IMR-90 (cell line): Measurements from ENCODE around the gene NBEA. TPM values are rescaled to one million over a fixed set of nuclear protein-coding genes. Genes with fewer than 3 reads are reported as not detected.

Experiments used
- ATAC-seq: fragments of 200-7000 bp; cut with Tn5 transposase; 2 replicates; pipeline ENCODE4 v1.9.1; 2020; ENCODE audit warnings: low read depth, mild to moderate bottlenecking, moderate library complexity
- BruUV-seq: library from RNA; stranded (reverse); fragments of 400-500 nt; replicated peaks from 2 replicates; lab custom pipeline; 2021; lab: Mats Ljungman, UMichigan
- CTCF ChIA-PET: fragments of 300-600 bp; formaldehyde crosslinking; extraction: SDS; loops from one replicate; lab custom pipeline; 2021; ENCODE audit warnings: antibody characterized with exemption; lab: Yijun Ruan, JAX
- POLR2A ChIA-PET: fragments of 300-600 bp; sonication (Branson Sonifier 250); formaldehyde crosslinking; loops from one replicate; lab custom pipeline; 2022; ENCODE audit warnings: antibody characterized with exemption; ENCODE audit not compliant: unreplicated experiment; lab: Charles Lee
- DNase-seq: peaks from one replicate; pipeline ENCODE4 v3.0.0; 2013
- H2AFZ ChIP-seq: replicated peaks from 2 replicates; pipeline ENCODE3; 2013; ENCODE audit warnings: low read length, mild to moderate bottlenecking; ENCODE audit not compliant: poor library complexity
- H2AK5ac ChIP-seq: 2 replicates; pipeline ENCODE4 v1.6.1; 2013; ENCODE audit warnings: low read depth, low read length, inconsistent platforms
- H2AK9ac ChIP-seq: replicated peaks from 2 replicates; pipeline ENCODE3; 2013; ENCODE audit warnings: mild to moderate bottlenecking, low read depth, low read length, moderate library complexity; ENCODE audit not compliant: poor library complexity
- H2BK120ac ChIP-seq: 2 replicates; pipeline ENCODE4 v1.6.1; 2013; ENCODE audit warnings: low read depth, low read length, inconsistent platforms
- H2BK15ac ChIP-seq: 3 replicates; pipeline ENCODE4 v1.6.1; 2013; ENCODE audit warnings: low read depth, low read length, inconsistent platforms
- H2BK20ac ChIP-seq: 2 replicates; pipeline ENCODE4 v1.6.1; 2013; ENCODE audit warnings: low read depth, mild to moderate bottlenecking, inconsistent platforms, low read length, moderate library complexity
- H2BK5ac ChIP-seq: 2 replicates; pipeline ENCODE4 v1.6.1; 2013; ENCODE audit warnings: mild to moderate bottlenecking, low read depth, low read length, inconsistent platforms; ENCODE audit not compliant: poor library complexity, severe bottlenecking
- H3K14ac ChIP-seq: replicated peaks from 2 replicates; pipeline ENCODE4 v1.6.1; 2013; ENCODE audit warnings: low read depth, low read length, inconsistent platforms
- H3K18ac ChIP-seq: 2 replicates; pipeline ENCODE4 v1.6.1; 2013; ENCODE audit warnings: low read depth, low read length, control low read depth
- H3K23ac ChIP-seq: 2 replicates; pipeline ENCODE4 v1.6.1; 2013; ENCODE audit warnings: low read depth, low read length, inconsistent platforms
- H3K27ac ChIP-seq: 2 replicates; pipeline ENCODE4 v1.5.1; 2013; ENCODE audit warnings: mild to moderate bottlenecking, control low read depth, low read length; ENCODE audit not compliant: insufficient read depth
- H3K27me3 ChIP-seq: 2 replicates; pipeline ENCODE4 v1.6.1; 2013; ENCODE audit warnings: low read length; ENCODE audit not compliant: control insufficient read depth, insufficient read depth
- H3K36me3 ChIP-seq: 2 replicates; pipeline ENCODE4 v1.6.1; 2013; ENCODE audit warnings: low read length, mixed read lengths; ENCODE audit not compliant: control insufficient read depth, insufficient read depth
- H3K4ac ChIP-seq: 2 replicates; pipeline ENCODE4 v1.6.1; 2013; ENCODE audit warnings: low read depth, low read length, inconsistent platforms
- H3K4me1 ChIP-seq: 2 replicates; pipeline ENCODE4 v1.6.1; 2013; ENCODE audit warnings: low read length, mixed read lengths; ENCODE audit not compliant: control insufficient read depth, insufficient read depth
- H3K4me2 ChIP-seq: 2 replicates; pipeline ENCODE4 v1.6.1; 2013; ENCODE audit warnings: low read depth, mild to moderate bottlenecking, control low read depth, low read length, moderate library complexity
- H3K4me3 ChIP-seq: 2 replicates; pipeline ENCODE4 v1.5.1; 2013; ENCODE audit warnings: low read depth, mild to moderate bottlenecking, control low read depth, low read length, moderate library complexity; ENCODE audit not compliant: insufficient read depth
- H3K56ac ChIP-seq: 2 replicates; pipeline ENCODE4 v1.6.1; 2013; ENCODE audit warnings: low read length, inconsistent platforms; ENCODE audit not compliant: insufficient read depth; ENCODE audit errors: extremely low read depth
- H3K79me1 ChIP-seq, 2 experiments: 2 replicates each; pipeline ENCODE4 v1.6.1; 2013; ENCODE audit warnings: low read length in 2 of 2, inconsistent platforms in 1 of 2, low read depth in 1 of 2
- H3K9ac ChIP-seq: 2 replicates; pipeline ENCODE4 v1.6.1; 2013; ENCODE audit warnings: low read depth, low read length, control low read depth
- H3K9me1 ChIP-seq: 2 replicates; pipeline ENCODE4 v1.6.1; 2013; ENCODE audit warnings: low read length, inconsistent platforms; ENCODE audit not compliant: insufficient read depth
- H3K9me3 ChIP-seq: 2 replicates; pipeline ENCODE4 v1.6.1; 2013; ENCODE audit warnings: low read length; ENCODE audit not compliant: control insufficient read depth, insufficient read depth
- H4K20me1 ChIP-seq: 2 replicates; pipeline ENCODE4 v1.6.1; 2013; ENCODE audit warnings: low read length, inconsistent platforms; ENCODE audit not compliant: insufficient read depth
- H4K5ac ChIP-seq: 2 replicates; pipeline ENCODE4 v1.6.1; 2013; ENCODE audit warnings: mild to moderate bottlenecking, low read depth, low read length, control low read depth
- H4K8ac ChIP-seq, 2 experiments: 2 replicates each; pipeline ENCODE4 v1.6.1; 2013; ENCODE audit warnings: low read depth in 2 of 2, low read length in 2 of 2, control low read depth in 1 of 2, inconsistent platforms in 1 of 2
- H4K91ac ChIP-seq: 2 replicates; pipeline ENCODE4 v1.6.1; 2013; ENCODE audit warnings: low read depth, low read length, inconsistent platforms; ENCODE audit not compliant: insufficient read depth
- CHD1 ChIP-seq: IDR thresholded peaks from 2 replicates; pipeline ENCODE4 v1.6.1; 2012; ENCODE audit warnings: low read depth, low read length, improper control_type of control experiment
- ELK1 ChIP-seq: fragments of 150-350 bp; IDR thresholded peaks from 2 replicates; pipeline ENCODE4 v1.6.1; 2016; ENCODE audit warnings: low read depth, mild to moderate bottlenecking, low read length, moderate library complexity, borderline replicate concordance
- MAFK ChIP-seq: IDR thresholded peaks from 2 replicates; pipeline ENCODE4 v1.6.1; 2012; ENCODE audit warnings: low read depth, low read length, improper control_type of control experiment
- NFE2L2 ChIP-seq: fragments of 150-350 bp; IDR thresholded peaks from 2 replicates; pipeline ENCODE4 v1.6.1; 2016; ENCODE audit warnings: low read depth, mild to moderate bottlenecking, low read length
- POLR2A ChIP-seq: IDR thresholded peaks from 2 replicates; pipeline ENCODE4 v1.6.1; 2012; ENCODE audit warnings: mild to moderate bottlenecking, low read depth, low read length
- RAD21 ChIP-seq: IDR thresholded peaks from 2 replicates; pipeline ENCODE4 v1.6.1; 2012; ENCODE audit warnings: low read length, improper control_type of control experiment
- RFX5 ChIP-seq: IDR thresholded peaks from 2 replicates; pipeline ENCODE4 v1.8.0; 2012; ENCODE audit warnings: low read depth, mild to moderate bottlenecking, low read length, moderate library complexity
- dilution Hi-C: fragments of 300-500 bp; cut with HindIII; formaldehyde crosslinking; loops from one replicate; pipeline ENCODE4 v1.14.3; 2018; ENCODE audit warnings: low sequenced_read_pairs; ENCODE audit not compliant: unreplicated experiment
- in situ Hi-C: fragments of 300-500 bp; cut with MboI; formaldehyde crosslinking; loops from 3 replicates; pipeline ENCODE4 v1.14.3; 2019; ENCODE audit warnings: low sequenced_read_pairs, inconsistent platforms, mixed read lengths
- intact Hi-C: fragments of 100-400 bp; cut with micrococcal nuclease; formaldehyde crosslinking; loops from 2 replicates; pipeline ENCODE4 v1.10.0; 2022
- polyA plus RNA-seq, 3 experiments: library from polyadenylated mRNA; depleted of rRNA; stranded (reverse); fragments of >200 nt; gene quantifications; 2 replicates each; pipeline ENCODE4 v1.2.3, GENCODE V29; 2012; ENCODE audit warnings: low replicate concordance in 1 of 3
- total RNA-seq: library from RNA; depleted of rRNA; stranded (reverse); fragments of >200 nt; gene quantifications from 2 replicates; pipeline ENCODE4 v1.2.3, GENCODE V29; 2012
- TF ChIP-seq, protein P1 (sequence below): fragments of 150-350 bp; IDR thresholded peaks from 2 replicates; pipeline ENCODE4 v1.6.1; 2017; ENCODE audit warnings: mild to moderate bottlenecking, antibody characterized with exemption, low read length, low read depth

The NBEA gene
- total and polyA plus RNA-seq, 2 of the 4 experiments (the other 2 are of a cell fraction): 0.82 to 2.2 TPM

GRCh38 chr13:35631666-35632065, 689.6 kb downstream of the NBEA start:
- ATAC-seq (no peak), DNase-seq (no peak)
- Histone ChIP-seq H2AFZ (no peak overlapping the region), H3K9ac (no peak overlapping the region), H3K9me3 (no peaks in the 10 kb centered on the region), H3K14ac (no peak overlapping the region), H3K4me1 (no peaks in the 10 kb centered on the region), H3K27me3 (no peaks in the 10 kb centered on the region), H4K5ac (no peak overlapping the region), H2AK5ac (no peak overlapping the region), H3K18ac (no peak overlapping the region), H2BK20ac (no peak overlapping the region), H4K20me1 (no peaks in the 10 kb centered on the region), H3K4ac (no peak overlapping the region), H4K8ac (no peak overlapping the region), H3K27ac (no peak overlapping the region), H2BK120ac (no peak overlapping the region), H3K4me3 (no peak overlapping the region), H3K36me3 (no peaks in the 10 kb centered on the region), H2BK5ac (no peak overlapping the region), H3K9me1 (no peaks in the 10 kb centered on the region), H3K4me2 (no peak overlapping the region), H3K23ac (no peak overlapping the region), H3K79me1 (no peaks in the 10 kb centered on the region), H4K91ac (no peak overlapping the region), H3K56ac (no peak overlapping the region), H2BK15ac (no peak overlapping the region), H2AK9ac (no peak overlapping the region)
- dilution Hi-C loops (no loop called here), intact Hi-C loops (loop anchor here (2.0 to 10.0 kb wide), 2 partner anchors 187 to 427 kb away; no protein-coding TSS in a partner anchor), in situ Hi-C loops (no loop called here)
- TF ChIP-seq POLR2A (no peak), RFX5 (no peak), MAFK (no peak), NFE2L2 (no peak), CHD1 (no peak), RAD21 (no peak), ELK1 (no peak)
- TF ChIP-seq, protein P1, sequence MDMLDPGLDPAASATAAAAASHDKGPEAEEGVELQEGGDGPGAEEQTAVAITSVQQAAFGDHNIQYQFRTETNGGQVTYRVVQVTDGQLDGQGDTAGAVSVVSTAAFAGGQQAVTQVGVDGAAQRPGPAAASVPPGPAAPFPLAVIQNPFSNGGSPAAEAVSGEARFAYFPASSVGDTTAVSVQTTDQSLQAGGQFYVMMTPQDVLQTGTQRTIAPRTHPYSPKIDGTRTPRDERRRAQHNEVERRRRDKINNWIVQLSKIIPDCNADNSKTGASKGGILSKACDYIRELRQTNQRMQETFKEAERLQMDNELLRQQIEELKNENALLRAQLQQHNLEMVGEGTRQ: no peak
- CTCF ChIA-PET: interaction anchor here (0.6 to 2.6 kb wide), 7 partner anchors 8 to 170 kb away, joined by 3 to 11 read pairs (median 3); no protein-coding TSS in a partner anchor
- no TSS peak for BruUV-seq
- POLR2A ChIA-PET: no interaction called here
